Retina (tissue), 1 donor: ENCODE results near the gene DOK7.
"Not testable (repeated sequence)": the region's sequence is repeated elsewhere in the genome, so short reads cannot be mapped to it uniquely, and the experiment has no call there.

Source experiments
- DNase-seq: peaks from one replicate; pipeline ENCODE4 v3.0.0-alpha.2; 2016

Gene DOK7

DNA sequence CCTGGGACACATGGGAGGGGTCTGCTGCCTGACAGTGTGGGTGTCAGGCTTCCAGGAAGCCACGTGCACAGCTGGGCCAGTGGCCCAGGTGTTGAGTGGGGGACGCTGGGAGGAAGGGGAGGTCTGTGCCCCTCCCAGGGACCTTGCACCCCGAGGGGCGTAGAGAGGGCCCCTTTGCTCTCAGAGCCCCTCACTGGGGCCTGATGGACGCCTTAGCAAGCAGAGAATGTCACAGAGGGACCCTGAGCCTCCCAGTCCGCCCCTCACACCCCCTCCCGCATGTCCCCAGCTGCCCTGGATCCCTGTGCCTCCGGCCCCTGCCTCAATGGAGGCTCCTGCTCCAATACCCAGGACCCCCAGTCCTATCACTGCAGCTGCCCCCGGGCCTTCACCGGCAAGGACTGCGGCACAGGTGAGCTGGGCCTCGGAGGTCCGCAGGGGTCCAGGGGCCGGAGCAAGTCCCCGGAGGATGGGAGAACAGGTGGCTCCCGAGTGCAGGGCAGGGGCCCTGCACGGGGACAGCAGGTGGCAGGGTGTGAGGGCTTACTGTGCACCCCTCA, 19.3 kb upstream of the DOK7 start:
- no peak for DNase-seq

GRCh38 chr4:3444351-3445110, 18.6 kb upstream of the DOK7 start:
- no peak for DNase-seq

DNA sequence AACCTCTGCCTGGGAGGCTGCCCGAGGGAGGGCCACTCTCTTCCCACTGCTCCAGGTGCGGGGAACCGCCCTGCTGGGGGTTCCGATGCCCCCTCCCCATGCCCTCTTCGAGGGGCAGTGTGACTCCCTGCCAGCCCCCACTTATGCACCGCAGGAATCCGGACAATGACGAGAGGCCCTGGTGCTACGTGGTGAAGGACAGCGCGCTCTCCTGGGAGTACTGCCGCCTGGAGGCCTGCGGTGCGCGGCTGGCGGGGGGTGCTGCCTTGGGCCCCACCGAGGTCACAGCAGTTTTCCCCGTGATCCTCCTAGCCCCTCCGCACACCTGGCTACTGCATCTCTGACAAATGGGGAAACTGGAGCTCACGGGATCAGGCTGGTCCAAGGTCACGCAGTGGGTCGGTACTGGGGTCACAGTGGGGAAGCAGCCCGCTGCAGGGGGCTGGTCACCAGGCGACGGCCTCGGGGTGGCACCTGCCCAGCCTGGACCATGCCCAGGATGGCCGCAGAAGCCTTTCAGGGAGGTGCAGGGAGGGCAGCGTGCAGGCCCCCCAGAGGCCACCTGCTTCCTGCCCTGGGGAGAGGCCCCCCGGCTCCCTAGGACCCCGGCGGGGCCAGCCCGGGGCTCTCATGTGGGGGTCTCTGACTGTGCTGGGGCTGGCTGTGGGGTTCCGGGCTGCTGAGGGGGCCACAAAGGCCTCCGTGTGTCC, 17.8 kb upstream of the DOK7 start:
- no peak for DNase-seq

- DNase-seq: no peak
Measured at GRCh38 chr4:3445829-3446545, 17.1 kb upstream of the DOK7 start.

DNA sequence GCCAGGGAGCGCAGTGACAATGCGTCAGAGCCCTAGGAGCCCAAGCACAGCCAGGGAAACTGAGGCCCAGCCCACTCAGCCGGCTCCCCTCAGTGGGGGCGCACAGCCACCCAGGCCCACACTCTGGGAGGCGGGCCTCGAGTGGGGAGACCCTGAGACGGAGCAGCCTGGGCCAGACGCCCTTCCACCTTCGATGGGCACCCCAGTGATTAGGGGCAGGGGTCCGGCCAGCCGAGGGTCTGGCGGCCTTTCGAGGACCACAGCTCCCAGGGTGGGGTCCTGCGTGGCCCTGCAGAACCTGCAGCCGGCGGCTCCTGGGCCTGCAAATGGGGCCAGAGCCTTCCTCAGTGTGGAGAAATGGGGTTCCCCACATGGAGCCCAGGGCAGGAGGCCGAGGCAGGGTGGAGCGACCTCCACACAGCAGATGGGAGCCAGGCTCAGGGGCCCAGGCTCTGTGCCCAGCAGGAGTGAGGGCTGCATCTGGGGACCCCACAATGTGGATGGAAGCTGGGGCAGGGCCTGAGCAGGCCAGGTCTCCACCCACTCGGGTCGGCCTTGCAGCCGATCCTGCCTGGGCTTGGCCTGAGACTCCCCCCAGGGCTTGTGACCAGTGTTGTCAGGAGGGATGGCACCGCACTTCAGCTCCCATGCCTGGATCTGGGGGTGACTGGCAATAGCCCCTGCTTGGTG, 16.3 kb upstream of the DOK7 start:
- no peak for DNase-seq

DNA sequence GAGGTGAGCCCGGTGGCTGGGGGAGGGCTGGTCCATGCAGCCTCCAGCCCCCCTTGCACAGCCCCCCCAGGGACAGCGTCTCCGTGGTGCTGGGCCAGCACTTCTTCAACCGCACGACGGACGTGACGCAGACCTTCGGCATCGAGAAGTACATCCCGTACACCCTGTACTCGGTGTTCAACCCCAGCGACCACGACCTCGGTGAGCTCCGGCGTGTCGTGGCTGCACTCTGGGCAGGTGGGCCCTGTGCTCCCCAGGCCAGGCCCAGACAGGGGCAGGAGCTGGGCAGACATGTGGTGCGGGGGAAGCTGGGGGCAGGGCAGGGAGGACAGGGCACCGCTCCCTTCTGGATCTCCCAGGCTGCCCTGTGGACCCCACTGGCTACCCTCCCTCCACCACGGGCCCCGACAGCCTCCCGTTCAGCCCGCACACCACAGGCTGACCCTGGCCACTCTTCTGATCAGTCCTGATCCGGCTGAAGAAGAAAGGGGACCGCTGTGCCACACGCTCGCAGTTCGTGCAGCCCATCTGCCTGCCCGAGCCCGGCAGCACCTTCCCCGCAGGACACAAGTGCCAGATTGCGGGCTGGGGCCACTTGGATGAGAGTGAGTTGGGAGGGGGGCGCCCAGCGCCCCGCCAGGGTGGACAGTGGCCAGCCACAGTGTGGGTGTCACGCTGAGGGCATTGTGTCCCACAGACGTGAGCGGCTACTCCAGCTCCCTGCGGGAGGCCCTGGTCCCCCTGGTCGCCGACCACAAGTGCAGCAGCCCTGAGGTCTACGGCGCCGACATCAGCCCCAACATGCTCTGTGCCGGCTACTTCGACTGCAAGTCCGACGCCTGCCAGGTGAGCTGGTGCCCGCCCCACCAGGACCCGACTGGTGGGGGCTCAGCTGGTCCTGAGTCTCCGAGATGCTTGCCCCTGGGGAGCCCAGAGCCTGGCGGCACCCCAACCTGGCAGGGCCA, 15.4 kb upstream of the DOK7 start:
- DNase-seq: no peak

DNA sequence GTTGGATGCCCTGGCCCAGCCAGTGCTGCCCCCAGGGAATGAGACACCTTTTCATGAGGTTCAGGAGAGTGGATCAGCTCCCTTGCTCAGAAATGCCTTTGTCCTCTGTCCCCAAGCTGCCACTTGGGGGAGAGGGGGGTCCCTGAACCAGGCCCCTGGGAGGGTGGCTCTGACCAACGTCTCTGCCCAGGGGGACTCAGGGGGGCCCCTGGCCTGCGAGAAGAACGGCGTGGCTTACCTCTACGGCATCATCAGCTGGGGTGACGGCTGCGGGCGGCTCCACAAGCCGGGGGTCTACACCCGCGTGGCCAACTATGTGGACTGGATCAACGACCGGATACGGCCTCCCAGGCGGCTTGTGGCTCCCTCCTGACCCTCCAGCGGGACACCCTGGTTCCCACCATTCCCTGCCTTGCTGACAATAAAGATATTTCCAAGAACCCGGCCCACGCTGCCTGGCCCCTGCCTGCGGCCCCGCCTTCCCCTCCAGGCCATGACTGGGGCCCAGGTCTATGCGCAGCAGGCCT, 14.0 kb upstream of the DOK7 start:
- DNase-seq: no peak

GRCh38 chr4:3449574-3450534, 13.3 kb upstream of the DOK7 start:
- DNase-seq: no peak

- DNase-seq: no peak
Measured at GRCh38 chr4:3450643-3451042, 12.5 kb upstream of the DOK7 start.

- DNase-seq: no peak
Measured at GRCh38 chr4:3451956-3452355, 11.2 kb upstream of the DOK7 start.

GRCh38 chr4:3452376-3452775, 10.7 kb upstream of the DOK7 start:
- DNase-seq: no peak

DNA sequence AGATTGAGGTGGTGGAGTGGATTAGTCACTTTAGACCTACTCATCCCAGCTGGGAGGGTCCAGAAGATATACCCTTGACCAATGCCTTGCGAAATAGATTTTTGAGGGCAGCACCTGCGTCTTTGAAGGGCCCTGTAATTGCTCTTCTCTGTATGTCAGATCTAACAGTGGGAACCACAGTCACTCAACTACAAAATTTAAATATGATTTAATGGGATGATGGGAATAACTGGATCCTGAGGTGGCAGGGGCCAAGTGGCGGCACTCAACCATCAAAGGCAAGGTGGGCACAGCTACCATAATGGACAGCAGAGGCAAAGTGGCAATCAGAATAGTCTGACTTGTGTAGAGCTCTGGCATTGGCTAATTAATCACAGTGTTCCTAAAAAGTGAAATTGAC, 7.5 kb upstream of the DOK7 start:
- not testable (repeated sequence) for DNase-seq

- DNase-seq: no peak
Measured at GRCh38 chr4:3458371-3458770, 4.7 kb upstream of the DOK7 start.

DNA sequence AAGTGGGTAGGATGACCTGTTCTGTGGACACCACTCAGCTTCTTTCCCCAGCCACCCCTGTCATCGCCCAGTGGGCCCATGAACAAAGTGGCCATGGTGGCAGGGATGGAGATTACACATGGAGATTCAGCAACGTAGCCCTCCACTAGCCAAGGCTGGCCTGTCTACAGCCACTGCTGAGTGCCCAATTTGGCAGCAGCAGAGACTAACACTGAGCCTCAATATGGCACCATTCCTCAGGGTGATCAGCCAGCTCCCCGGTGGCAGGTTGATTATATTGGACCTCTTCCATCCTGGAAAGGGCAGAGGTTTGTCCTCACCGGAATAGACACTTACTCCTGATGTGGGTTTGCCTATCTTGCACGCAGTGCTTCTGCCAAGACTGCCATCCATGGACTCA, 4.0 kb upstream of the DOK7 start:
- not testable (repeated sequence) for DNase-seq

DNA sequence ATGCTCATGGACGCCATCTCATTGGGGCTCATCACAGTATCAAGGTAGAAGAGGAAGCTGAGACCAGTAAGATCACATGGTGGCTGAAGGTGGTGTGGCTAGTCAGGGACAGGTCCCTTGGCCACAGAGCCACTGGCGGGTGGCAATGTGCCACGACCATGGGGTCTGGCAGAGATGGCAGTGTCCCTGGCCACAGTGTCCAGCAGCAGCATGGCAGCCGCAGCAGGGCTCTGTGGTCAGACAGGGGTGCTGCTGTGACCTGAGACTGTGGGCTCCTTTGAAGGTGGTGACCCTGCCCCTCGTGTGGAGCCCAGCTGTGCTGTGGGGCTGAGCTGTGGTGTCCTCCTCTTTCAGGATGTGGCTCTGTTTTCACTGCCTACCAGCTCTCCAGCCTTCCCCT, 2.2 kb upstream of the DOK7 start:
- no peak for DNase-seq

DNA sequence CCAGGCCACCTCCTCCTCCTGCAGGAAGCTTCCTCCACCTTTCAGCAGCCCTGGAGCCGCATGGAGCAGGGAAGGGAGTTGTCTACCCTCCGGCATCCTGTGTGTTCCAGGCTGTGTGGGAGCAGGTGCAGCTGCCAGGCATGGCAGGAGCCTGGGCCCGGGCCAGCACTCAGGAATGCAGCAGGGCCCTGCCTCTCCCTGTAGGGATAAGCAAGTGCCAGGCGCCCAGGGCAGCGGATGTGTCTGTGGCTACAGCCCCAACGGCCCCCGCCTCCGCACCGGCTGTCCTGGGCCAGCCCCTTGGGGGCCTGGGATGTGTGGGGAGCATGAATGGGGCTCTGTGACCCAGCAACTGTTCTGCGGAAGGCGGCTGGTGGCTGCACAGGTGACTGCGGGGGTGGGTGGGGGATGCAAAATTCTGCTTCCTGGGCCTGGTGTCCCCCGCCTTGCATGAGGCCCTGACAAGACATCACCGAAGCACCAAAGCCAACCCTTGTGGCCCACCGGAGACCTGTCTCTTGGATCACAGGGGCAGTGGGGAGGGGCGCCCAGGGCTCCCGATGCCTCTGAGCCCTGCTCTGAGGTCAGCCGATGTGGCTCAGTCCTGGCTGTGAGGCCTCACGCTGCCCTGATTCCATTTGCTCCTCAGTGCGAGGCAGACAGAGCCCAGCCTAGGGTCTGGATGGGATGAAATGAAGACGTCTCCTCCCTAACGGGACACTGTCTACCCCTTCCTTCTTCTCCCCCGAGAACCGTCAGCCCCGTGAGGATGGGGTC, 1.4 kb upstream of the DOK7 start:
- no peak for DNase-seq

DNA sequence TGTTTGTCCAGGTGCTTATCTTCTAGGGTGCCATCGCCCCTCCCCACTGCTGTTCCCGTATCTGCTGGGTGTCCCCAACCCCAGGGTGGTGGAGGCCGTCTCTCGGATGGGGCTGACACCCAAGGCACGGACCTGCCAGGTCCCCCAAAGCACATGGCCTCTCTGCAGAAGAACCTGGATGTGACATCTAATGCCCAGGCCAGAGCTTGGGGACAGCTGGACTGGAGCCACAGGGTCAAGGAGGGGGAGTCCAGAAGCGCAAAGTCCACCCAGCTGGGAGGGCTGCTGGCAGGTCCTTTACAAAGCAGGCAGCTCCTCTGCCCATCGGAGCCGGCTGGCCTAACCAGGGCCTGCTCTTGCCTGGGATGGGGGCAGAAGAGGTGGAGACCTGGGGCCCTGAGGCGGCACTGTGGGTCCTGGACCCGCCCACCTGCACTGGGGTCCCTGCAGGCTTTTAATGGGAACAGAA, 751 bp upstream of the DOK7 start:
- no peak for DNase-seq

DNA sequence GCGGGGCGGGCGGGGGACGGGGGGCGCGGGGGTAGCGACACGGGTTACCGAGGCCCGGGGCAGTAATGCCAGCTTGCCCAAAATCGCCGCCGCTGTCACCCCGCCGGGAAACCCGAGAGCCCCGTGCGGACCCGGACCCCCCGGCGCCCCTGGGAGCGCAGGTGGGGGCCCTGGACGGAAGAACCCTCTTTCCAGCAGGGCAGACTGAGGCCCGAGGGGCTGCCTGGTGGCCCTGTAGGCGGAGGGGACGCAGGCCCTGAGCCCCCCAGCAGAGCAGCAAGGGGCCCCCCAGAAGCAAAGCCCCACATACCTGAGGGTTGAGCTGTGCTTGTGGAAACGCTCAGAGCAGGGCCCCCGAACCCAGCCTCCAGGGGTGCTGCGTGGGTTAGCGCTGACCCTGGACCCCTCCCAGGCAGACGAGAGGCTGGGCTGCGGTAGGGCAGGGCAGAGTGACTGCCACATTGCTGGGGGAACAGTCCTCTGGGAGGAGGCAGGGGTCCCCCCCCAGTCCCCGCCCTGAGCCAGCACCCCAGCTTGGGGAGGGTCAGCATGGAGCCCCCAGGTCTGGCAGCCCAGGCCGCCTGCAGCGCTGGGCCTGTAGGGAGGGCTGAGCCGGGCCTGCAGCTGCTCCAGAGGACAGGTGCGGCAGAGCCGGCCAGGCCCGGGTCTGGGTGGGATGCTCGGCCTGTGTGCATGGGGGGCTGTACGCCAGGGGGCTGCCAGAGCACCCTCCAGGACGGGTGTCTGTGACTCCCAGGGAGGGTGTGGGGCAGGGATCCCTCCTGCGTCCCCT, 646 bp downstream of the DOK7 start:
- no peak for DNase-seq
